ENCODE measurements around the gene MAP2K5.

MAP2K5 gene

GRCh38 chr15:67845974-67846373 lies 303.5 kb downstream of the MAP2K5 start:
- Histone ChIP-seq H3K9me3 (ENCODE audit: control insufficient read depth, insufficient read depth, low read depth, low read length) (no peaks in the 10 kb centered on the region; the same call in 1 of the 2 replicates), H3K36me3 (ENCODE audit: control insufficient read depth in 2 of 2, insufficient read depth in 1 of 2, low read length in 2 of 2) (no peaks in the 10 kb centered on the region), H3K27ac (ENCODE audit: extremely low read depth, low read depth, low read length) (no peak overlapping the region), H3K4me1 (ENCODE audit: control insufficient read depth, insufficient read depth, low read length) (no peaks in the 10 kb centered on the region), H3K4me3 (ENCODE audit: low read depth, low read length) (no peak overlapping the region)
- TF ChIP-seq INSM2 (tag by site-specific recombination; IDR thresholded peaks at IDR 0.05) (no peak), MZF1 (tag by site-specific recombination; IDR thresholded peaks at IDR 0.05; ENCODE audit: borderline replicate concordance) (no peak), ZSCAN4 (tag by site-specific recombination; IDR thresholded peaks at IDR 0.05) (no peak), ZBTB7A (tag by site-specific recombination; IDR thresholded peaks at IDR 0.05; ENCODE audit: low read depth) (no peak), PATZ1 (tag by site-specific recombination; IDR thresholded peaks at IDR 0.05) (no peak), EGR2 (tag by site-specific recombination; IDR thresholded peaks at IDR 0.05; ENCODE audit: low read depth) (no peak), ZNF558 (tag by site-specific recombination; IDR thresholded peaks at IDR 0.05) (no peak), ZNF664 (tag by site-specific recombination; IDR thresholded peaks at IDR 0.05) (no peak), ZNF626 (tag by site-specific recombination; IDR thresholded peaks at IDR 0.05) (no peak), SP3 (tag by site-specific recombination; IDR thresholded peaks at IDR 0.05) (no peak), KLF7 (tag by site-specific recombination; IDR thresholded peaks at IDR 0.05; ENCODE audit: borderline replicate concordance) (no peak), TSHZ1 (tag by site-specific recombination; IDR thresholded peaks at IDR 0.05; ENCODE audit: borderline replicate concordance) (no peak), ZSCAN5A (tag by site-specific recombination; IDR thresholded peaks at IDR 0.05) (no peak), ZNF280C (tag by site-specific recombination; IDR thresholded peaks at IDR 0.05) (no peak)
- POLR2A ChIA-PET: no interaction called here
- CTCF ChIA-PET: interaction anchor here (0.5 kb wide), 1 partner anchor 10 kb away, joined by 3 read pairs; no protein-coding TSS in a partner anchor
